Esophagus muscularis mucosa (tissue), 2 donors: Measurements from ENCODE around the gene GPC6.

Experiments used
- POLR2A ChIP-seq: fragments of 450-650 bp; IDR thresholded peaks from one replicate; pipeline ENCODE4 v1.6.1; 2017; ENCODE audit warnings: antibody characterized with exemption, moderate library complexity, mild to moderate bottlenecking, low read depth
- POLR2AphosphoS5 ChIP-seq, 2 donors: sonication (generic); formaldehyde crosslinking; IDR thresholded peaks; one replicate each; pipeline ENCODE4 v1.6.1; 2017; ENCODE audit warnings: antibody characterized with exemption in 2 of 2

GRCh38 chr13:94333131-94333820, 1106.7 kb downstream of the GPC6 start:
- TF ChIP-seq POLR2A = no peak
- TF ChIP-seq POLR2AphosphoS5 (IDR thresholded peaks at IDR 0.05) = no peak
